Progenitor cell of endocrine pancreas (in vitro differentiated cells): ENCODE results near the gene SH2D6. TPM values are rescaled to one million over a fixed set of nuclear protein-coding genes. Genes with fewer than 3 reads are reported as not detected.

Experiments
- DNase-seq: peaks from one replicate; pipeline ENCODE4 v3.0.0; 2021; ENCODE audit warnings: low spot score; ENCODE audit not compliant: unreplicated experiment
- H3K27ac Mint-ChIP-seq: 2 replicates; pipeline ENCODE4 v1.8.0; 2021; ENCODE audit warnings: mild to moderate bottlenecking, moderate library complexity, mixed read lengths
- H3K27me3 Mint-ChIP-seq: 2 replicates; pipeline ENCODE4 v1.8.0; 2021; ENCODE audit warnings: mixed read lengths
- H3K36me3 Mint-ChIP-seq: 2 replicates; pipeline ENCODE4 v1.8.0; 2022; ENCODE audit warnings: mixed read lengths; ENCODE audit not compliant: insufficient read depth
- H3K4me1 Mint-ChIP-seq: 2 replicates; pipeline ENCODE4 v1.8.0; 2021; ENCODE audit warnings: low read depth, mixed read lengths
- H3K4me3 Mint-ChIP-seq: 2 replicates; pipeline ENCODE4 v1.8.0; 2021; ENCODE audit warnings: low read depth, mild to moderate bottlenecking, moderate library complexity, mixed read lengths
- H3K9me3 Mint-ChIP-seq: 2 replicates; pipeline ENCODE4 v1.8.0; 2021; ENCODE audit warnings: low read depth, mixed read lengths
- CTCF ChIP-seq: fragments of 200-600 bp; sonication (generic); IDR thresholded peaks from one replicate; pipeline ENCODE4 v1.5.0; 2021; ENCODE audit warnings: antibody characterized with exemption, mild to moderate bottlenecking; ENCODE audit not compliant: unreplicated experiment
- long read RNA-seq: library from polyadenylated mRNA; unstranded; transcript quantifications from one replicate; pipeline ENCODE4 v2.0.0, GENCODE V29; 2020
- total RNA-seq: library from RNA; stranded (reverse); gene quantifications from 2 replicates; pipeline ENCODE4 v1.2.1, GENCODE V29; 2021

SH2D6 gene
- total RNA-seq = 0.29 and 0.71 TPM in 2 replicates
- long read RNA-seq = 0 reads

GRCh38 chr2:85418132-85419008, at the start of gene SH2D6:
Gene SH2D6, plus strand, starts transcription at chr2:85418714. Its CDS starts 10,752 bp downstream, at chr2:85429466.
- peak; percentile 79 for DNase-seq
- Mint-ChIP-seq H3K4me3 (peak within 1 kb of the TSS; percentile 91), H3K27ac (peak within 1 kb of the TSS; percentile 97), H3K27me3 (peaks cover 3% of the 10 kb centered on the region), H3K4me1 (peaks cover 35% of the 10 kb centered on the region), H3K36me3 (no peaks in the 10 kb centered on the region), H3K9me3 (no peaks in the 10 kb centered on the region)
- no peak for TF ChIP-seq CTCF

GRCh38 chr2:85368921-85369320, 49.6 kb upstream of the SH2D6 start:
- Mint-ChIP-seq H3K36me3 (peaks cover 8% of the 10 kb centered on the region), H3K9me3 (no peaks in the 10 kb centered on the region), H3K27me3 (no peaks in the 10 kb centered on the region), H3K4me1 (peaks cover 8% of the 10 kb centered on the region), H3K27ac (no peak overlapping the region), H3K4me3 (no peak overlapping the region)
- no peak for DNase-seq
- TF ChIP-seq CTCF = no peak

GRCh38 chr2:85369500-85369899, 49.0 kb upstream of the SH2D6 start:
- H3K4me3 Mint-ChIP-seq = no peak overlapping the region
- no peaks in the 10 kb centered on the region for H3K9me3 Mint-ChIP-seq
- no peak for DNase-seq
- H3K4me1 Mint-ChIP-seq = peaks cover 8% of the 10 kb centered on the region
- peaks cover 10% of the 10 kb centered on the region for H3K36me3 Mint-ChIP-seq
- no peaks in the 10 kb centered on the region for H3K27me3 Mint-ChIP-seq
- TF ChIP-seq CTCF = no peak
- H3K27ac Mint-ChIP-seq = no peak overlapping the region

- H3K4me3 Mint-ChIP-seq = no peak overlapping the region
- no peaks in the 10 kb centered on the region for H3K9me3 Mint-ChIP-seq
- H3K36me3 Mint-ChIP-seq = peaks cover 18% of the 10 kb centered on the region
- TF ChIP-seq CTCF = no peak
- no peaks in the 10 kb centered on the region for H3K27me3 Mint-ChIP-seq
- no peak for DNase-seq
- H3K4me1 Mint-ChIP-seq = peaks cover 4% of the 10 kb centered on the region
- H3K27ac Mint-ChIP-seq = no peak overlapping the region
Measured at GRCh38 chr2:85371045-85371444, 47.5 kb upstream of the SH2D6 start.

- Mint-ChIP-seq H3K27me3 (no peaks in the 10 kb centered on the region), H3K4me3 (no peak overlapping the region), H3K36me3 (peaks cover 48% of the 10 kb centered on the region), H3K4me1 (peaks cover 9% of the 10 kb centered on the region), H3K9me3 (peaks cover 10% of the 10 kb centered on the region), H3K27ac (no peak overlapping the region)
- TF ChIP-seq CTCF = no peak
- no peak for DNase-seq
Measured at GRCh38 chr2:85376291-85377065, 42.0 kb upstream of the SH2D6 start.
